ENCODE measurements around the gene TNP1. TPM values are rescaled to one million over a fixed set of nuclear protein-coding genes. Genes with fewer than 3 reads are reported as not detected.

TNP1 gene
- total RNA-seq, 1 donor from 2014 or later, result not detected

DNA sequence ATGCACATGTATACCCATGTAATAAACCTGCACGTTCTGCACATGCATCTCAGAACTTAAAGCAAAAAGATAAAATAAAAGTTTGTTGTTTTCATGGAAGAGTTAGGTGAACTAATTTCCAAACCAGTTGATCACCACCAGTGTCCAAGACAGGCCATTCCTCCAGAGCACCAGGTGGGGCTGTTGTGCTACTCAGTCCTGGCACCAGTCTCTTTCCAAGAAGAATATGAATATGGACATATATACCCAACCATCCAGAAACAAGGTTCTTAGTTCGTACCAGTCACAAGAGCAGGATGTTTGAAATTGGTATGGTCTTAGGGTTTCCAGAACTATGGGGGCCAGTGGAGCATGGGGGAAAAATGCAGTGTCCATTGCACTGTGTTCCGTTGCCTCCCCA is 17.2 kb upstream of the TNP1 start:
- no peak overlapping the region for H3K4me3 Mint-ChIP-seq
- TF ChIP-seq, protein P1, sequence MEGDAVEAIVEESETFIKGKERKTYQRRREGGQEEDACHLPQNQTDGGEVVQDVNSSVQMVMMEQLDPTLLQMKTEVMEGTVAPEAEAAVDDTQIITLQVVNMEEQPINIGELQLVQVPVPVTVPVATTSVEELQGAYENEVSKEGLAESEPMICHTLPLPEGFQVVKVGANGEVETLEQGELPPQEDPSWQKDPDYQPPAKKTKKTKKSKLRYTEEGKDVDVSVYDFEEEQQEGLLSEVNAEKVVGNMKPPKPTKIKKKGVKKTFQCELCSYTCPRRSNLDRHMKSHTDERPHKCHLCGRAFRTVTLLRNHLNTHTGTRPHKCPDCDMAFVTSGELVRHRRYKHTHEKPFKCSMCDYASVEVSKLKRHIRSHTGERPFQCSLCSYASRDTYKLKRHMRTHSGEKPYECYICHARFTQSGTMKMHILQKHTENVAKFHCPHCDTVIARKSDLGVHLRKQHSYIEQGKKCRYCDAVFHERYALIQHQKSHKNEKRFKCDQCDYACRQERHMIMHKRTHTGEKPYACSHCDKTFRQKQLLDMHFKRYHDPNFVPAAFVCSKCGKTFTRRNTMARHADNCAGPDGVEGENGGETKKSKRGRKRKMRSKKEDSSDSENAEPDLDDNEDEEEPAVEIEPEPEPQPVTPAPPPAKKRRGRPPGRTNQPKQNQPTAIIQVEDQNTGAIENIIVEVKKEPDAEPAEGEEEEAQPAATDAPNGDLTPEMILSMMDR (IDR thresholded peaks at IDR 0.05; ENCODE audit: unreplicated experiment), result no peak
- no peak for DNase-seq (ENCODE audit: low spot score in 2 of 2, unreplicated experiment in 2 of 2)
- no peaks in the 10 kb centered on the region for H3K27me3 Mint-ChIP-seq (ENCODE audit: low read depth)
- H3K36me3 Mint-ChIP-seq, result no peaks in the 10 kb centered on the region
- peaks cover 7% of the 10 kb centered on the region for H3K4me1 Mint-ChIP-seq
- H3K27ac Mint-ChIP-seq, result no peak overlapping the region
- no peaks in the 10 kb centered on the region for H3K9me3 Mint-ChIP-seq

DNA sequence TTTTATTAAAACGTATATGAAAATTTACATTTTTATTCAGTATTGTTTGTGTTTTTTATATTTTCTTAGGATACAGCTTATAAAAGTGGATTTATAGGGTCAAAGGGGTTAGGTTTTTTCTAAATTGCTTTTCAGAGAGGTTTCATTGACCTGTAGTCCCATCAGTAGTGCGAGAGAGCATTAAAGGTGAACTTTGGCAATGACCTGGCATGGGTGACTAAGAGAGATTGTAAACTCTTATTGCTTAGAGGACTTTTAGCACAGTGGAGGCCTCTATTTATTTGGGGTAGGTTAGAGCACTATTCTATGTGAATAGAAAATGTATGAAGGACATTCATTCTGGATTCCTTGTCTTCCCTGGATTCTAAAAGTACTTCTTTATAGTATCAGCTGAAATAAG is 16.0 kb upstream of the TNP1 start:
- no peak overlapping the region for H3K4me3 Mint-ChIP-seq
- TF ChIP-seq, protein P1 (IDR thresholded peaks at IDR 0.05; ENCODE audit: unreplicated experiment), result no peak
- peaks cover 7% of the 10 kb centered on the region for H3K4me1 Mint-ChIP-seq
- no peak overlapping the region for H3K27ac Mint-ChIP-seq
- DNase-seq (ENCODE audit: low spot score in 2 of 2, unreplicated experiment in 2 of 2), result no peak
- H3K27me3 Mint-ChIP-seq (ENCODE audit: low read depth), result no peaks in the 10 kb centered on the region
- no peaks in the 10 kb centered on the region for H3K9me3 Mint-ChIP-seq
- H3K36me3 Mint-ChIP-seq, result no peaks in the 10 kb centered on the region

DNA sequence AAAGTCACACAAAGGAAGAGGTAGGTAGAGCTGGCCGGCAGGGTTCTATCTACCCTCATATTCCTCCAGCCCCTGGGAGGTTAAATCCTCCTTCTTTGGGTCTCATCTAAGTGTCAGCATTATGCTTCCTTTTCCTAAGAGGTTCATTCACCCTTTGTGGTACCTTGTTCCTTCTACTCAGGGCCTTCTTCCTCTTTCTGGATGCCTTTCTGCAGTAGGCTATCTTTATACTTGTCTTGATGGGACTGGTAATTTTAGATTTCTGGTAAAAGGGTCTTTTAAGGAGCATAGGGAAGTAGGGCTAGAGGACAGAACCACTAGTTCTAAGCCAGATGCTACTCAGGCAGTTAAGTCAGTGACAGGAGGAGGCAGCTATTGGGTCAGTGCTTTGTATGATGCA is 13.7 kb upstream of the TNP1 start:
- TF ChIP-seq, protein P1 (IDR thresholded peaks at IDR 0.05; ENCODE audit: unreplicated experiment), result no peak
- no peaks in the 10 kb centered on the region for H3K36me3 Mint-ChIP-seq
- H3K27me3 Mint-ChIP-seq (ENCODE audit: low read depth), result peaks cover 1% of the 10 kb centered on the region
- H3K4me3 Mint-ChIP-seq, result no peak overlapping the region
- H3K27ac Mint-ChIP-seq, result no peak overlapping the region
- H3K4me1 Mint-ChIP-seq, result no peaks in the 10 kb centered on the region
- H3K9me3 Mint-ChIP-seq, result no peaks in the 10 kb centered on the region
- DNase-seq (ENCODE audit: low spot score in 2 of 2, unreplicated experiment in 2 of 2), result no peak

DNA sequence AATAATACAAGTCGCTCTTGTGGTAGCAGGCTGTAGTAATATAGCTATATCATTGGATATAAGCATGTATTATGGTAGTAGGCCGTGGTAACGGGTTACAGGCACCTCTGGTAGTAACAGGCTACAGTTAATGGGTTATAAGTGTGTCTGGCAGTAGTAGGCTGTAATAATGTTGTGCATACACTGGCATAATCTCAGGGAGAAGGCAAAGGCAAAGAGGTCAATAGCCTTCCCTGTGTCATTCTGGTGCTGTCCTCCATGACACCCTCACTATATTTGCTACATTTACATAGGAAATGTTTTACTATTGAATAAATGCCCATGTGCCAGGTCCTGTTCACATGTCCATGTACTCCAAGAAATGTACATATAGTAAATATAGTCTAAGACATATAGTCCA is 12.8 kb upstream of the TNP1 start:
- Mint-ChIP-seq H3K4me3 (no peak overlapping the region), H3K27me3 (ENCODE audit: low read depth) (peaks cover 5% of the 10 kb centered on the region), H3K36me3 (no peaks in the 10 kb centered on the region), H3K9me3 (peaks cover under 1% of the 10 kb centered on the region), H3K27ac (no peak overlapping the region), H3K4me1 (no peaks in the 10 kb centered on the region)
- no peak for DNase-seq (ENCODE audit: low spot score in 2 of 2, unreplicated experiment in 2 of 2)
- TF ChIP-seq, protein P1 (IDR thresholded peaks at IDR 0.05; ENCODE audit: unreplicated experiment), result no peak

DNA sequence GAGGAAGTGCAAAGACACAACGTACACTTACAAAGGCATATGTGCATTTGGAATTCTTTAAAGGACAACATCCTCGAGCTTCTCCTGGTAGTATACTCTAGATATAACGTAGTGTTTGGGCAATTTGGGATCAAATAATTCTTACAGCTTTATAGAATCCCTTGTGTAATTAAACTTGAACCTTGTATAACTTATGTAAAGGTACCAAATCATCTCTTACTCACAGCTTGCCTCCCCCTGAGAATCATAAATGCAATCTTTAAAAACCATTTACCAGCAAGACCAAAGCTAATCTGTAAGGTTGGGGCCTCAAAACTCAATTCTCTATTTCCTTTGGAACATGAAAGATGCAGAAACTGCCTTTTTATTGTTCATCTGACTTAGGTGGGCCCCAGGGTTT is 12.2 kb upstream of the TNP1 start:
- H3K36me3 Mint-ChIP-seq, result no peaks in the 10 kb centered on the region
- H3K4me3 Mint-ChIP-seq, result no peak overlapping the region
- peaks cover 5% of the 10 kb centered on the region for H3K27me3 Mint-ChIP-seq (ENCODE audit: low read depth)
- peaks cover 5% of the 10 kb centered on the region for H3K9me3 Mint-ChIP-seq
- DNase-seq (ENCODE audit: low spot score in 2 of 2, unreplicated experiment in 2 of 2), result no peak
- no peak overlapping the region for H3K27ac Mint-ChIP-seq
- TF ChIP-seq, protein P1 (IDR thresholded peaks at IDR 0.05; ENCODE audit: unreplicated experiment), result no peak
- H3K4me1 Mint-ChIP-seq, result no peaks in the 10 kb centered on the region

DNA sequence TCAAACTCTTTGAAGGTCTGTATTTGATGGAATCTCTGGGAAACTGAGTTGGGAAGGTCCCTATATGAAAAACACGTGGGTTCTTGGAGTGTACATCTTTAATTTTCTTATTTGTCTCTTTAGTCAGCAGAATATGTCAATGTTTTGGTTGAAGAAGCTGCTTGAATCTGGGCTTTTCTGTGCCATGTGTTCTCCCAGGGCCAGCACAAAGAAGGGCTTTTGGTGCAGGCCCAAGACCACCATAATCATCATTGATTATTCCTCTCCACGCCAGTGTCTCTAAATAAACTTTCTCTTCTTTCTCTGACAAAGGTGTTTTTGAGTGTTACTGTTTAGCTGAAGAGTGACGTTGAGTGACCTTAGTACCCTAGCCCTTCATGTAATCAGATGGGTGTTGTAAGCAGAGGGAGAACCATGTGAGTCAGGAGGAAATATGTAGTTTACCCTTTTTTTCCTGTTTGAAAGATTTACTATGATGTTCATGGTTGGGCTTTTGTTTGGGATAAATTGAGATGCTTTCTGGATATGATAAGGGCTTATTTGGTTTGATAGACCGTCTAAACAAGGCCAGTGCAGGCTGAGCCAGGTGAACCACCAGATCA is 11.6 kb upstream of the TNP1 start:
- Mint-ChIP-seq H3K27ac (no peak overlapping the region), H3K9me3 (peaks cover 8% of the 10 kb centered on the region), H3K4me3 (no peak overlapping the region), H3K4me1 (no peaks in the 10 kb centered on the region), H3K27me3 (ENCODE audit: low read depth) (peaks cover 5% of the 10 kb centered on the region), H3K36me3 (no peaks in the 10 kb centered on the region)
- TF ChIP-seq, protein P1 (IDR thresholded peaks at IDR 0.05; ENCODE audit: unreplicated experiment), result no peak
- DNase-seq (ENCODE audit: low spot score in 2 of 2, unreplicated experiment in 2 of 2), result no peak
